COLO668 (cell line): Measurements from ENCODE around the gene LCN1.

ENCODE experiments used
- DNase-seq: peaks from one replicate; lab custom pipeline; 2025; ENCODE audit not compliant: unreplicated experiment; lab: John Stamatoyannopoulos, UW

Gene LCN1

DNA sequence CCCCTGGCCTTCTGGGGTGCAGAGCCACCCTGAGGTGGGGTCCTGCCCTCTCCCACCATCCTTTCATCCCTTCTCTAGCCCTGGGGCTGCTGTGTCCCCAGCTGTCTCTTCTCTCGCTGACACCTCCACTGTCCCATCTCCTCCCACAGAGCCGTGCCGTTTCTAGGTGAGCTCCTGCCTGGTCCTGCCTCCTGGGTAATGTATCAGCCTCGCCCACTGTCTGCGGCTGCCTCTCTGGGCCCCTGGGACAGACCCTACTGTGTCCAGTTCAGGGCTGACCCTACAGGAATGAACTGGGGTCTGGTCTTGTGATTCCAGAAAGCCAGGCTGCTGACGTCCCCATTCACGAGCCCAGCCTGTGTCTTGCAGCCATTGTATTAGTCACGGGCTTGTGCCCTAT lies 44.4 kb downstream of the LCN1 start:
- DNase-seq, result no peak

DNA sequence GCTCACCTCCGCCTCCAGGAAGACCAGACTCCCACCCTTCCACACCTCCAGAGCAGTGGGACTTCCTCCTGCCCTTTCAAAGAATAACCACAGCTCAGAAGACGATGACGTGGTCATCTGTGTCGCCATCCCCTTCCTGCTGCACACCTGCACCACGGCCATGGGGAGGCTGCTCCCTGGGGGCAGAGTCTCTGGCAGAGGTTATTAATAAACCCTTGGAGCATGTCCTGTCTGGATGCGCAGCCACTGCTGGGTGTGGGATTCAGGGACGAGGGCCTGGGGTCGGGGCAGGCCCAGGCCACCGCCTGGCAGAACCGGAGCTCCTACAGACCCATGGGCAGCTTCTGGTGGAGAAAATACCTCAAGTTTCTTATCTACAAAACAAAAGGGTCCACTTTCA lies 45.3 kb downstream of the LCN1 start:
- no peak for DNase-seq

DNA sequence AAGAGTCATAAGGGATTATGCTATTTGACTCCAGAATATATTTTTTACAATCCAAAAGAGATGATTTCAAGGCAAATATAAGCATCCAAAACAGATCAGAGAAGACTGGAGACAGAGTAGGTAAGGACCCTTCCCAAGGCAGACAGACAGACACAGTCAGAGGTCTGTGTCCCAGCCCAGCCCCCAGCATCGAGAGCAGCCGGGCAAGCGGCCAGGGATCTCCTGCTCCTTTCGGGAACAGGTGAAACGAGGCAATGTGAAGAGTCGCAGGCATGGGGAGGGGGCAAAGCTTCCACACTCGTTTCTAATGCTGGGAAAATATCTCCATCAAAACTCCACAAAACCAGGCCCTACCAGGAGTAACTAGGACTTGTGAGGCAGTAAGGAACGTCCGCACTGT lies 46.1 kb downstream of the LCN1 start:
- no peak for DNase-seq

DNA sequence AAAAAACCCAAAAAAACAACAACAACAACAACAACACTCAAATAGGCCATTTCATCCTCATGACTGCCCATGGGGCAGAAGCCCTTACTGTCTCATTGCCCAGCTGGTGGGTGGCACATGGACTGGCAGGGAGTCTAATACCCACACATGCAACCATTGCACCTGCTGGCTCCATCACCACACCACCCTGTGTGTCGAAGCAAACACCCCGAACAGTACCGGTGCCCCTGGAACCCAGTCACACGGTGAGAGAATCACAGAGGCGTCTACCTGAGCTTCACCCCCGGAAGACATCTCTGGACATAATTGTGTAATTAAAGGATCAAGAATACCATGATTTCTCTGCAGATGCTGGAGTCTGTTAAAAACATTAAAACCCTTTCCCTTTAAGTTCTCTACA lies 46.8 kb downstream of the LCN1 start:
- no peak for DNase-seq

DNA sequence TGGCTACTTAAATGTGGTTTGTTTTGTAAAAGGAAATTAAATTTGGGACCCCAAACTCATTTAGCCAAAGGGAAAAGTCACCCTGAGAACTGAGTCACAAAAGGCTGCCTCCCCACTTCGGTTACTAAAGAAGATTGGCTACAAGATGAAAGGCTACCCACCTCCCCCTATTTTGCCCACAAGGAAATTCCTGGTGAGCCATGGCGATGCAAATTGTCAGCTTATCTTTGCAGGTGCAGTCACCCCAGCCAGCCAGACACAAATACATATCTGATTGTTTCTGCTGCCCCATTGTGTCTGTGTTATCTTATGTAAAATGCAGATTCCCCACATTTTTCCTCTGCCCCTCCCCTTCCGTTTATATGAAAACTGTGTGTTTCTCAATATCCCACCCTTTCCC lies 49.2 kb downstream of the LCN1 start:
- DNase-seq, result no peak

DNA sequence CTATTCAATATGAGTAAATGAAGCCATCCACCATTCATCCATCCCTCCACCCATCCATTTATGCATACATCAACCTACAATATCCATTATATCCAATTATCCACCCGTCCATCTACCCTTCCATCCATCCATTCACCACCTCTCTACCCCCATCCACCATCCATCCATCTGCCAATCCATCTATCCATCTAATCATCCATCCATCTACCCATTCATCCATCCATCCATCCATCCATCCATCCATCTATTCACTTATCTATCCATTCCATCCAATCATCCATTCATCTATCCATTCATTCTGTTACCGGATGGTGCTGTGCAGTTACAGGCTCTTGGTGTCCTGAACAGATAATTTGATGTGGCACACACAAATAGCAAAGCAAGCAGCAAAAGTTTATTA lies 51.0 kb downstream of the LCN1 start:
- no peak for DNase-seq

DNA sequence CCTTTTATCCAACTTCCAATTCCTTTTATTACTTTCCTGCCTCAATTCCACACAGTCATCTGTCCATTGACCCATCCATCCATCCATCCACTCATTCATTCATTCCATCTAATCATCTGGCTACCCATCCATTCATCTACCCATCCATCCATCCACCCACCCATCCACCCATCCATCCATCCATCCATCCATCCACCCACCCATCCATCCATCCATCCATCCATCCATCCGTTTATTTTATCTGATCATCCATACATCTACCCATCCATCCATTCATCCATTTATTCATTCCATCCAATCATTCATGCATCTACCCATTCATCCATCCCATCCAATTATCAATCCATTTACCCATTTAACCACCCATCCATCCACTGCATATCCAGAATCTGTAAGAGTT lies 51.9 kb downstream of the LCN1 start:
- no peak for DNase-seq

DNA sequence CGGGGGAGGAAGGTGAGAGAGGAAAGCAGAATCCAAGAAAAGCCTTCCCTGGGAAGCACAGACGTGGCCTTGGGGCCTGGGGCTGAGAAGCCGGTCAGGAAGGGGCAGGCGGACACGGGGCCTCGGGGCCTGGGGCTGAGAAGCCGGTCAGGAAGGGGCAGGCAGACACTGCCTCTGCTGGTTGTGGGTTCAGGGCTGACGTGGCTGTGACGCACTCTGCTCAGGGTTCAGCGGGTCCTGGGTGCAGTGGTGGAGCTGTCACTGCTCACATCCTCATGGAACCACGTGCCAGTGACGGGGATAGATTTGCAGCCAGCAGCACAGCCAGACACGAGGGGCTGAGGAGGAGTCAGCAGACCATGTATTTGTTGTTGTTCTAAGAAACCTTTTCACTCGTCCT lies 53.1 kb downstream of the LCN1 start:
- DNase-seq, result no peak

DNA sequence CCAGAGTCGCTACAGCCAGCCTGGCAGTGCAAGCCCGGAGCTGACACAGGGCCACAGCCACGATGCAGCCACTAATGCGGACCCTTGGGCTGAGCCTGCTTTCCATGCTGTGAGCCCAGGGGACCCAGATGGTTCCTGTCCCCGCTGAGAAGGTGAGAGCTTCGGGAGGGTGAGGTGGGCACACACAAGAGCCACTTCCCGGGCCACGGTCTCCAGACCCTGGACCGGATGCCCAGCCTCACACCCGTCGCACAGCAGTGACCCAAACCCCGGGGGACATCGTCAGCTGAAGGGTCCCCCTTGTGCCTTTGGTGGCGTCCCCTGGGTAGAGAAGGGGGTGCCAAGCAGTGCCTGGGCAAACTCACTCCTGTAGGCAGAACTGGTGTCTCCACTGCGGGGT lies 53.7 kb downstream of the LCN1 start:
- no peak for DNase-seq
